Osteoblast (primary cell): ENCODE results near the gene CYTH4. TPM values are rescaled to one million over a fixed set of nuclear protein-coding genes. Genes with fewer than 3 reads are reported as not detected.
A peak's percentile ranks its signal among the peaks of the same experiment; 100 is the strongest.

Experiments
- DNase-seq: peaks from one replicate; pipeline ENCODE4 v3.0.0; 2011; ENCODE audit warnings: low spot score, mixed read lengths; ENCODE audit not compliant: insufficient read length; ENCODE audit errors: missing footprints
- H2AFZ ChIP-seq: 2 replicates; pipeline ENCODE4 v1.6.0; 2011; ENCODE audit warnings: mild to moderate bottlenecking, low read length
- H3K27ac ChIP-seq: 2 replicates; pipeline ENCODE4 v1.5.1; 2011; ENCODE audit warnings: mild to moderate bottlenecking, low read depth, low read length, moderate library complexity
- H3K27me3 ChIP-seq: 2 replicates; pipeline ENCODE4 v1.6.0; 2012; ENCODE audit warnings: mild to moderate bottlenecking, control low read depth, inconsistent platforms, low read length, moderate library complexity; ENCODE audit not compliant: insufficient read depth
- H3K36me3 ChIP-seq: 2 replicates; pipeline ENCODE4 v1.5.1; 2011; ENCODE audit warnings: mild to moderate bottlenecking, low read length, control low read depth, moderate library complexity; ENCODE audit not compliant: insufficient read depth
- H3K4me1 ChIP-seq: 2 replicates; pipeline ENCODE4 v1.5.1; 2011; ENCODE audit warnings: mild to moderate bottlenecking, low read length, control low read depth, moderate library complexity; ENCODE audit not compliant: insufficient read depth
- H3K4me2 ChIP-seq: 2 replicates; pipeline ENCODE4 v1.6.0; 2011; ENCODE audit warnings: mild to moderate bottlenecking, low read length; ENCODE audit not compliant: insufficient read depth
- H3K4me3 ChIP-seq: fragments of 200-600 bp; sonication (generic); 3 replicates; pipeline ENCODE4 v1.5.1; 2012; ENCODE audit warnings: mild to moderate bottlenecking, low read length, inconsistent platforms; ENCODE audit not compliant: insufficient read depth
- H3K79me2 ChIP-seq: 2 replicates; pipeline ENCODE4 v1.6.0; 2012; ENCODE audit warnings: mild to moderate bottlenecking, low read length, control low read depth, inconsistent platforms; ENCODE audit not compliant: insufficient read depth
- H3K9me3 ChIP-seq: 2 replicates; pipeline ENCODE4 v1.5.1; 2011; ENCODE audit warnings: low read depth, low read length, control low read depth
- H4K20me1 ChIP-seq: 2 replicates; pipeline ENCODE4 v1.6.0; 2012; ENCODE audit warnings: mild to moderate bottlenecking, low read length, control low read depth; ENCODE audit not compliant: insufficient read depth
- total RNA-seq: library from RNA; depleted of rRNA; stranded (reverse); fragments of >200 nt; gene quantifications from 2 replicates; pipeline ENCODE4 v1.2.3, GENCODE V29; 2012
- TF ChIP-seq, protein P1 (sequence below): IDR thresholded peaks from 2 replicates; pipeline ENCODE4 v1.5.1; 2011; ENCODE audit warnings: mild to moderate bottlenecking, low read depth, low read length, moderate library complexity; ENCODE audit errors: extremely low read depth

CYTH4 gene
- total RNA-seq, 1 donor: 0.72 TPM

DNA sequence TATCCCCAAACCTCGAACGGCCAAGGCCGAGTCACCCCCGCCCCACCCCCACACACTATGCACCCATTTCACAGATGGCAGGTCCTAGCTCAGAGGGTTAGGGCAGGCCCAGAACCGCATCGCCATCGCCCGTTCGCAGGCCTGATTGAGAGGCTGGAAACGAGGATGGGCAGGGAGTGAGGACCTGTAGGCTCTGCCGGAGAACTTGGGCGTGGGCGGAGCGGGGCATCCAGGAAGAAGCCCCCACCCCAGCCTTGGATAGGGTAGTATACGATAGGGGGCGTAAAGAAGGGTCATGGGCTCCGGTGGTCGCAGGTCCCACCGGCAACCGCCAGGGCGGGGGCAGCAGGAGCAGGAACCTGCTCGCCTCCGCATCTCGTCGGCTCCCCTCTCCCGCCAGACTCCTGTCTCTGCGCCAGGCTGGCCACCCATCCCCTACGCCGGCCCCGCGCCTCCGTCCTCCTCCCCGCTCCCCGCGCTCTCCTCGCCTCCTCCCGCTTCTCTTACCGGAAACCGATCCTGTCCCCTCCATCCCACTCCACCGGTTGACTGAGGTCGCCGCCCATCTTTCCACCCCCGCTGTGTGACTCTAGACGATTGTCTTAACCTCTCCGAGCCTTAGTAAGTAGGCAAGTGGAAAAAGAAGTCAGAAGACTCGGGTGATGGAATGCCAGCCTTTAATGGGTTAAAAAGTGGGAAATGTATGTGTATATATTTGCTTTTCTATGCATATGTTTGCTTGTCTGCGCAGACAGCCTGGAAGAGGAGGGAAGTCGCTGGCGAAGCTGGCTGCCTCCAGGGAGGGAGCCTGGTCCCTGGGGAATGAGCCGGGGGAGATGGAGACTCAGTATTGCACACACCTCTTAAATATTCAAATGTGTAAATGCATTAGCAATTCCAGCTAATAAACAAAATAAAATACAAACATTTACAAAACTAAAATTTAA, 52.8 kb downstream of the CYTH4 start:
- Histone ChIP-seq H3K36me3 (no peaks in the 10 kb centered on the region), H3K27me3 (peaks cover 48% of the 10 kb centered on the region), H2AFZ (no peak overlapping the region), H3K4me1 (peaks cover 27% of the 10 kb centered on the region), H4K20me1 (peaks cover 3% of the 10 kb centered on the region), H3K27ac (no peak overlapping the region), H3K4me3 (no peak overlapping the region), H3K9me3 (no peaks in the 10 kb centered on the region), H3K4me2 (peak overlapping the region; percentile 36), H3K79me2 (no peaks in the 10 kb centered on the region)
- DNase-seq: peak; percentile 86
- TF ChIP-seq, protein P1, sequence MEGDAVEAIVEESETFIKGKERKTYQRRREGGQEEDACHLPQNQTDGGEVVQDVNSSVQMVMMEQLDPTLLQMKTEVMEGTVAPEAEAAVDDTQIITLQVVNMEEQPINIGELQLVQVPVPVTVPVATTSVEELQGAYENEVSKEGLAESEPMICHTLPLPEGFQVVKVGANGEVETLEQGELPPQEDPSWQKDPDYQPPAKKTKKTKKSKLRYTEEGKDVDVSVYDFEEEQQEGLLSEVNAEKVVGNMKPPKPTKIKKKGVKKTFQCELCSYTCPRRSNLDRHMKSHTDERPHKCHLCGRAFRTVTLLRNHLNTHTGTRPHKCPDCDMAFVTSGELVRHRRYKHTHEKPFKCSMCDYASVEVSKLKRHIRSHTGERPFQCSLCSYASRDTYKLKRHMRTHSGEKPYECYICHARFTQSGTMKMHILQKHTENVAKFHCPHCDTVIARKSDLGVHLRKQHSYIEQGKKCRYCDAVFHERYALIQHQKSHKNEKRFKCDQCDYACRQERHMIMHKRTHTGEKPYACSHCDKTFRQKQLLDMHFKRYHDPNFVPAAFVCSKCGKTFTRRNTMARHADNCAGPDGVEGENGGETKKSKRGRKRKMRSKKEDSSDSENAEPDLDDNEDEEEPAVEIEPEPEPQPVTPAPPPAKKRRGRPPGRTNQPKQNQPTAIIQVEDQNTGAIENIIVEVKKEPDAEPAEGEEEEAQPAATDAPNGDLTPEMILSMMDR: no peak

DNA sequence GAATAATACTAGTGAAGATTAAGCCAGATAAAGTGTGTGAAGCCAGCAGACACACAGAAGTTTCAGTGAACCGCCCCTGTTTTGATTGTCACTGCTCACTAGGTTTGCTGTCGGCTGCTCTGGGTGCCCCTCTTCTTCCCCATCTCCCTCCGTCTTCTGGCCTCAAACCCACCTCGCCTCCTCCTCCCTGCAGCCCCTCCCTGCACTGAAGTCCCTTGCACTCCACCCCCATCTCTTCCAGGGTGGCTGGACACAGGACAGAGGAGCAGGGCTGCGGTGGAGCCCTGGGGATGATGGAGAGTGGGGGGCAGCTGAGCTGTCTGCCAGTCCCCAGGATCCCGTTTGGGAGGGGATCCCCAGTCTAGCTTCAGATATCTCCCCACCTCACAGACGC, 53.5 kb downstream of the CYTH4 start:
- H3K9me3 ChIP-seq: no peaks in the 10 kb centered on the region
- H3K4me2 ChIP-seq: peak overlapping the region; percentile 36
- peaks cover 53% of the 10 kb centered on the region for H3K27me3 ChIP-seq
- no peak overlapping the region for H3K27ac ChIP-seq
- H4K20me1 ChIP-seq: peaks cover 3% of the 10 kb centered on the region
- peak; percentile 73 for DNase-seq
- TF ChIP-seq, protein P1: no peak
- no peak overlapping the region for H3K4me3 ChIP-seq
- H2AFZ ChIP-seq: no peak overlapping the region
- H3K36me3 ChIP-seq: no peaks in the 10 kb centered on the region
- peaks cover 20% of the 10 kb centered on the region for H3K4me1 ChIP-seq
- H3K79me2 ChIP-seq: no peaks in the 10 kb centered on the region

DNA sequence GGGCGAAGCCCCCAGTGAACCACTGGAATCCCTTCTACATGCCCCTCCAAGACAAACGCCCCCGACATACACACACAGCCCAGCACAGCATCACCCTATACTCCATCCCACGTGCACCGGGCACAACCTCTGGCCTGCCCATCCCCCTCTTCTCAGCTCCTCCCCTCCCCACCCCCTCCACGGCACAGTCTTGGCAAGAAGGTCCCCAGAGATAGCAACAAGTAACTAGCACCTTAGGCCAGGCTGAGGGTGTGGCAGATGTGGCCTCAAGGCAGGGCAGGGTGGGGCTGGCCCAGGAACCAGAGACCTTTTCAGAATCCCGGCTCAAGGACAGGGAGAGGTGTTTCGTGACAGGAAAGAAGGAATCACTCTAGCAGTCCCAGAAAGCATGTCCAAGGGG, 54.3 kb downstream of the CYTH4 start:
- TF ChIP-seq, protein P1: no peak
- DNase-seq: peak; percentile 79
- no peak overlapping the region for H3K4me3 ChIP-seq
- H3K27me3 ChIP-seq: peaks cover 60% of the 10 kb centered on the region
- no peak overlapping the region for H2AFZ ChIP-seq
- H3K36me3 ChIP-seq: no peaks in the 10 kb centered on the region
- H3K79me2 ChIP-seq: no peaks in the 10 kb centered on the region
- H3K27ac ChIP-seq: no peak overlapping the region
- peaks cover 3% of the 10 kb centered on the region for H4K20me1 ChIP-seq
- H3K4me1 ChIP-seq: peaks cover 14% of the 10 kb centered on the region
- no peak overlapping the region for H3K4me2 ChIP-seq
- H3K9me3 ChIP-seq: no peaks in the 10 kb centered on the region

DNA sequence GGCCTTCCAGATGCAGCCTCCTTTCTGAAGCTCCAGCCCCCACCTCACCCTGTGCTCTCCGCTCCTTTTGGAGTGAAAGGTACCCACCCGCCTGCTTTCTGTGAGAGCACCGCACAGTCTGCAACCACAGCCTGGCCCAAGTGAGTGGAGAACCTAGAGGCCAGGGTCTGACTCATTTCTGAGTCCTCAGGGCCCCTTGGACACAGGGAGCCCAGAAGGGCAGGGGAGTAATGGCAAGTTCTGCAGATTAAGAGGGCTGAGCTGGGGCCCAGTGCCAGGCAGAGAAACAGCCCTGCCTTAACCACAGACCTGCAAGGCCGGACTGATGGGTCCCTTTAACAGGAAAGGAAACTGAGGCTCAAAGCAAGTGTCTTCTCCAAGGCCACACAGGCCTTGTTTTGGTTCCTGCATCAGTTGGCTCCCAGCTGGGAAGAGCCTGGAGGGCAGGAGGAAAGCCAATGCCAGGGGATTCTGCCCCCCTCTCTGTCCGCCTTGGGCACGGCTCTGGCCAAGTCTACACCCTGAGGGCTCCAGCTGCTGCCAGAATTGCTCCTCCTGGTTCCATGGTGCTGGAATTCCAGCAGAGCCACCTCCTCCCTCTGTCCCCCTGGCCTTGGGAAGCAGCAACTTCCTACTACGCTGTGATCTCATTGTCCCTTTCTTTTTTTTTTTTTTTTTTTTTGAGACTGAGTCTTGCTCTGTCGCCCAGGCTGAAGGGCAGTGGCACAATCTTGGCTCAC, 55.1 kb downstream of the CYTH4 start:
- Histone ChIP-seq H3K4me2 (no peak overlapping the region), H3K79me2 (no peaks in the 10 kb centered on the region), H4K20me1 (peaks cover 3% of the 10 kb centered on the region), H3K4me3 (no peak overlapping the region), H2AFZ (no peak overlapping the region), H3K36me3 (no peaks in the 10 kb centered on the region), H3K4me1 (peaks cover 14% of the 10 kb centered on the region), H3K27me3 (peaks cover 61% of the 10 kb centered on the region), H3K9me3 (no peaks in the 10 kb centered on the region), H3K27ac (no peak overlapping the region)
- DNase-seq: peak; percentile 91
- TF ChIP-seq, protein P1: no peak
